Subcutaneous adipose tissue (tissue), 4 donors: ENCODE measurements around the gene APOE. TPM values are rescaled to one million over a fixed set of nuclear protein-coding genes. Genes with fewer than 3 reads are reported as not detected.

Source experiments
- total RNA-seq, 4 donors: library from RNA; depleted of rRNA; stranded (reverse); fragments of >200 nt; gene quantifications; one replicate each; pipeline ENCODE4 v1.1.0, GENCODE V29; 2016
- TF ChIP-seq, protein P1 (sequence below): fragments of 450-650 bp; IDR thresholded peaks from one replicate; pipeline ENCODE4 v1.5.1; 2016; ENCODE audit warnings: low read depth, mild to moderate bottlenecking, control low read depth, antibody characterized with exemption, moderate library complexity

Gene APOE
- total RNA-seq, result 1,000 to 10,000 TPM in 3 of 4 donors, 100 to 1,000 TPM in 1; 212 to 2,618 (median 1,765) TPM

- TF ChIP-seq, protein P1, sequence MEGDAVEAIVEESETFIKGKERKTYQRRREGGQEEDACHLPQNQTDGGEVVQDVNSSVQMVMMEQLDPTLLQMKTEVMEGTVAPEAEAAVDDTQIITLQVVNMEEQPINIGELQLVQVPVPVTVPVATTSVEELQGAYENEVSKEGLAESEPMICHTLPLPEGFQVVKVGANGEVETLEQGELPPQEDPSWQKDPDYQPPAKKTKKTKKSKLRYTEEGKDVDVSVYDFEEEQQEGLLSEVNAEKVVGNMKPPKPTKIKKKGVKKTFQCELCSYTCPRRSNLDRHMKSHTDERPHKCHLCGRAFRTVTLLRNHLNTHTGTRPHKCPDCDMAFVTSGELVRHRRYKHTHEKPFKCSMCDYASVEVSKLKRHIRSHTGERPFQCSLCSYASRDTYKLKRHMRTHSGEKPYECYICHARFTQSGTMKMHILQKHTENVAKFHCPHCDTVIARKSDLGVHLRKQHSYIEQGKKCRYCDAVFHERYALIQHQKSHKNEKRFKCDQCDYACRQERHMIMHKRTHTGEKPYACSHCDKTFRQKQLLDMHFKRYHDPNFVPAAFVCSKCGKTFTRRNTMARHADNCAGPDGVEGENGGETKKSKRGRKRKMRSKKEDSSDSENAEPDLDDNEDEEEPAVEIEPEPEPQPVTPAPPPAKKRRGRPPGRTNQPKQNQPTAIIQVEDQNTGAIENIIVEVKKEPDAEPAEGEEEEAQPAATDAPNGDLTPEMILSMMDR, result no peak
These were observed at the start of gene APOE for GRCh38 chr19:44905437-44906160. Gene APOE (plus strand): TSS chr19:44905796. CDS start chr19:44906625, 829 bp downstream.

- TF ChIP-seq, protein P1, result no peak
These were observed 49.0 kb upstream of the APOE start for GRCh38 chr19:44856421-44857083.

DNA sequence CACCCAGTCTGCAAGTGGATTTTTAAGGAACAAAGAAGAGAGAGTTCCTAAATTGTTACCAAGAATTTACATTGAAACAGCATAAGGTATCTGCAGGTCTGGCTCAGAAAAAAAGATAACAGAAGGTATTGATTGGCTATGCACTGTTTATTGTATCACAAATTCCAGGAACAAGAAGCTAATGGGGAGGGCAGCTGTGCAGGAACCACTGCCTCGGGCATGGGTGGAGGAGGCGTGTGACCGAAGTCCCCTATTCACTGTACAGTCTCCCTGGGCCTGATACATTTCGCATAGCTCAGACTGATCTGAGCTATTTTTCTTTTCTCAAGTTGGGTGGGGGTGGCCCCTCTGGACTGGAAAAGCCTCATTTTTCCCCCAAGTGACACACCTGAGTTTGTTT, 47.8 kb upstream of the APOE start:
- TF ChIP-seq, protein P1, result no peak

- TF ChIP-seq, protein P1, result no peak
These were observed 41.6 kb upstream of the APOE start for GRCh38 chr19:44863990-44864389.

GRCh38 chr19:44865196-44865767, 40.3 kb upstream of the APOE start:
- TF ChIP-seq, protein P1, result no peak

- TF ChIP-seq, protein P1, result no peak
These were observed 38.9 kb upstream of the APOE start for GRCh38 chr19:44866664-44867063.

DNA sequence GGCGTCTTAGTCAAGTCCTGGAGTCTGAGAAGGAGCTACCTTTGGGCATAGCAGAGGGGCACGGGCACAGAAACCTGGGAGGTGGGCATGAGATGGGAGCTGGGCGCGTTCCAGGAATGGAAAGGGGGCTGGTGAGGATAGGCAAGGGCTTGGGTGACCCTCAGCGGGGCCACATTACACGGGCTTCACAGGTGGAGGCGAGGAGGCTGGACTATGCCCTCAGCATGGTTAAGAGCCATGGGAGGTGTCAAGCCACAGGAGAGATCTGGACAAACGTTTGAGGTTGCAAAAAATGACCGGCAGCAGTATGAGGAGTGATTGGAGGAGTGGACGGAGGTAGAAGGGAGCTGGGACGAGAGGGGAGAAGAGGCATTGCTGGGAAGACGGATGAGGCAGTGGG, 38.0 kb upstream of the APOE start:
- TF ChIP-seq, protein P1, result no peak
